Prostate gland (tissue), 2 donors: ENCODE data around the gene DCST2. TPM values are rescaled to one million over a fixed set of nuclear protein-coding genes. Genes with fewer than 3 reads are reported as not detected.

Experiments used
- DNase-seq: peaks from one replicate; pipeline ENCODE4 v3.0.0-alpha.2; 2019; ENCODE audit warnings: low spot score
- H3K27ac ChIP-seq, 2 donors: fragments of 200-600 bp; sonication (generic); 2 replicates each; pipeline ENCODE4 v1.5.1; 2017 to 2019
- H3K27me3 ChIP-seq: fragments of 200-600 bp; sonication (generic); replicated peaks from 2 replicates; pipeline ENCODE4 v1.5.1; 2019; ENCODE audit not compliant: insufficient read depth
- H3K36me3 ChIP-seq, 2 donors: fragments of 200-600 bp; sonication (generic); 1 replicate in 1 of 2; 2 replicates in 1 of 2; pipeline versions ENCODE4 v1.5.1 to v1.8.1; 2017 to 2019
- H3K4me1 ChIP-seq: fragments of 200-600 bp; sonication (generic); replicated peaks from 2 replicates; pipeline ENCODE4 v1.5.1; 2019
- H3K4me3 ChIP-seq, 2 donors: fragments of 200-600 bp; sonication (generic); 2 replicates each; pipeline ENCODE4 v1.5.1; 2017 to 2019
- H3K9me3 ChIP-seq: fragments of 200-600 bp; sonication (generic); 2 replicates; pipeline ENCODE4 v1.5.1; 2017
- POLR2A ChIP-seq: fragments of 450-650 bp; IDR thresholded peaks from one replicate; pipeline ENCODE4 v1.6.1; 2016; ENCODE audit warnings: antibody characterized with exemption, mild to moderate bottlenecking
- POLR2AphosphoS5 ChIP-seq: sonication (generic); formaldehyde crosslinking; IDR thresholded peaks from one replicate; pipeline ENCODE4 v1.6.1; 2017; ENCODE audit warnings: antibody characterized with exemption
- WGBS: methylation state at CpG from one replicate; pipeline ENCODE4 v1.1.5; 2018; 5-methylcytosine and 5-hydroxymethylcytosine counted together
- intact Hi-C: fragments of 100-400 bp; cut with DNase I; formaldehyde crosslinking; loops from one replicate; pipeline ENCODE4 v1.14.2; 2022
- total RNA-seq, 2 donors: library from RNA; depleted of rRNA; stranded (reverse); fragments of >200 nt; gene quantifications; one replicate each; pipeline ENCODE4 v1.1.0, GENCODE V29; 2016
- TF ChIP-seq, protein P1 (sequence below), 4 experiments: fragments of 200-600 bp in 2 of 4; fragments of 450-650 bp in 2 of 4; sonication (generic) in 2 of 4; IDR thresholded peaks; 1 replicate in 3 of 4; 2 replicates in 1 of 4; pipeline ENCODE4 v1.5.1; 2016 to 2019; ENCODE audit warnings: antibody characterized with exemption in 4 of 4, mild to moderate bottlenecking in 2 of 4, moderate library complexity in 2 of 4

DCST2 gene
- total RNA-seq, 2 donors from 2014 or later = 2.3 to 5.3 TPM

- WGBS = 58% methylated on average over 4 of the region's 4 CpGs
- Histone ChIP-seq H3K4me3 (no peak overlapping the region), H3K27me3 (no peaks in the 10 kb centered on the region), H3K27ac (no peak overlapping the region), H3K9me3 (no peaks in the 10 kb centered on the region), H3K4me1 (peaks cover 38% of the 10 kb centered on the region), H3K36me3 (no peaks in the 10 kb centered on the region)
- no peak for DNase-seq
- intact Hi-C loops = no loop called here
- TF ChIP-seq POLR2A = no peak
These were observed 44.3 kb upstream of the DCST2 start for GRCh38 chr1:155077758-155078445.

DNA sequence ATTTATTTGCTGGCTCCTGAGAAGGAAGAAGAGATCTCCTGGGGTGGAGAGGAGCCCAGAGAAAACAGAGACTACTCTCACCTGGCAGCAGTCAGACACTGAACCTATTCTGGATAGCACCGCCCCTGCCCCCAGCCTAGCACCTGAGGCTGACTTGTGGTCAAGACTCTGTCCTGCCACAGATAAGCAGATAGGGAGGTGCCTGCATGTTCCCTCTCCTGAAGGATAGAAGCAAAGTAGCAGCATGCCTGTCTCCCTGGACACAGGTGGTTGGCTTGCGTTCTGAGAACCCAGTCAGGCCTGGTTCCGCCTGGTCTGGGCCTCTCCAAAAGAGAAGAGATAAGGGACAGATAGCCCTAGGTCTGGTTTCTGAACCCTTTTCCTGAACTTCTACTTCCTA, 43.8 kb upstream of the DCST2 start:
- TF ChIP-seq POLR2AphosphoS5 = no peak
- 79% methylated on average over 3 of the region's 3 CpGs for WGBS
- Histone ChIP-seq H3K4me1 (peaks cover 33% of the 10 kb centered on the region), H3K4me3 (no peak overlapping the region), H3K9me3 (no peaks in the 10 kb centered on the region), H3K27ac (no peak overlapping the region), H3K36me3 (no peaks in the 10 kb centered on the region), H3K27me3 (no peaks in the 10 kb centered on the region)
- intact Hi-C loops = no loop called here
- DNase-seq = no peak

- H3K4me3 ChIP-seq = no peak overlapping the region
- no peak for DNase-seq
- intact Hi-C loops = no loop called here
- peaks cover 25% of the 10 kb centered on the region for H3K4me1 ChIP-seq
- H3K27ac ChIP-seq = no peak overlapping the region
- 89% methylated on average over 1 of the region's 1 CpG for WGBS
- TF ChIP-seq POLR2AphosphoS5 = no peak
- TF ChIP-seq, protein P1, sequence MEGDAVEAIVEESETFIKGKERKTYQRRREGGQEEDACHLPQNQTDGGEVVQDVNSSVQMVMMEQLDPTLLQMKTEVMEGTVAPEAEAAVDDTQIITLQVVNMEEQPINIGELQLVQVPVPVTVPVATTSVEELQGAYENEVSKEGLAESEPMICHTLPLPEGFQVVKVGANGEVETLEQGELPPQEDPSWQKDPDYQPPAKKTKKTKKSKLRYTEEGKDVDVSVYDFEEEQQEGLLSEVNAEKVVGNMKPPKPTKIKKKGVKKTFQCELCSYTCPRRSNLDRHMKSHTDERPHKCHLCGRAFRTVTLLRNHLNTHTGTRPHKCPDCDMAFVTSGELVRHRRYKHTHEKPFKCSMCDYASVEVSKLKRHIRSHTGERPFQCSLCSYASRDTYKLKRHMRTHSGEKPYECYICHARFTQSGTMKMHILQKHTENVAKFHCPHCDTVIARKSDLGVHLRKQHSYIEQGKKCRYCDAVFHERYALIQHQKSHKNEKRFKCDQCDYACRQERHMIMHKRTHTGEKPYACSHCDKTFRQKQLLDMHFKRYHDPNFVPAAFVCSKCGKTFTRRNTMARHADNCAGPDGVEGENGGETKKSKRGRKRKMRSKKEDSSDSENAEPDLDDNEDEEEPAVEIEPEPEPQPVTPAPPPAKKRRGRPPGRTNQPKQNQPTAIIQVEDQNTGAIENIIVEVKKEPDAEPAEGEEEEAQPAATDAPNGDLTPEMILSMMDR (IDR thresholded peaks at IDR 0.05) = no peak
- H3K36me3 ChIP-seq = no peaks in the 10 kb centered on the region
- no peaks in the 10 kb centered on the region for H3K27me3 ChIP-seq
- H3K9me3 ChIP-seq = no peaks in the 10 kb centered on the region
These were observed 42.8 kb upstream of the DCST2 start for GRCh38 chr1:155076371-155076770.

GRCh38 chr1:155075535-155075934, 42.0 kb upstream of the DCST2 start:
- TF ChIP-seq POLR2A (no peak), POLR2AphosphoS5 (no peak)
- TF ChIP-seq, protein P1 (IDR thresholded peaks at IDR 0.05) = no peak
- no peaks in the 10 kb centered on the region for H3K9me3 ChIP-seq
- no peaks in the 10 kb centered on the region for H3K36me3 ChIP-seq
- WGBS = 44% methylated on average over 5 of the region's 5 CpGs
- peaks cover 20% of the 10 kb centered on the region for H3K4me1 ChIP-seq
- DNase-seq = no peak
- H3K27me3 ChIP-seq = no peaks in the 10 kb centered on the region
- intact Hi-C loops = no loop called here
- no peak overlapping the region for H3K27ac ChIP-seq
- no peak overlapping the region for H3K4me3 ChIP-seq

DNA sequence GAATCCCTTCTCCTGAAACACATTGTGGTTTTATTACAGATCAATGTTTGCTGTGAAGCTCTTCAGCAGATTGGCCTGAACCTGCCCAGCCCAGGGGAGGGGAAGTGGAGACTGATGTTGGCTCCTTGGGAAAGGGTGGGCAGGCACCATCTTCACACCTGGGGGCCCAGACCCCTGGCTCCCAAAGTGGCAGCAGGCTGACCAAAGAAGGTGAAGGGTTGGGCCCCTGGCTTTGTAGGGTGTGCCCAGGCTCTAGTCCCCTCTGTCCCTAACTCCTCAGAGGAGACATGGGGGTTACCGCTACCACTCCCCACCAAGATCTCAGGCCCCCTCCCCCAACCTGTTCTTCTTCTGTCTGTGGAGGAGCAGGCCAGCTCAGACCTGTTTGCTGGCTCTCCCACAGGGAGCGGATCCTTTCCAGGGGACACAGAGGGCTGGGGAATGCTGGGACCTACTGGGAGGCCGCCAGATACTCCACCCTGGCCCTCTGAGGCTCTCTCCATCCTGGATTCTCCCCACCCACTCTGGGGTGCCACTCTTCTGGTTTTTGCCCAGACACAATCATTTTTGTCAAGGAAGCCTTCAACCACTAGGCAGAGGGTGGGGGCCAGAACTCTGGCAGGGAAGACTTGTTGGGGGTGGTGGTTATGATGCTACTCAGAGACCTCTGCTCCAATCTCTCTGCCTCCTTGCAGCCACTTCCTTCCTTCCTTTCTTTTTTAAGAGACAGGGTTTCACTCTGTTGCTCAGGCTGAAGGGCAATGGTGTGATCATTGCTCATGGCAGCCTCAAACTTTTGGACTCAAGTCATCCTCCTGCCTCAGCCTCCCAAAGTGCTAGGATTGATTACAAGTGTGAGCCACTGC, 40.0 kb upstream of the DCST2 start:
- H3K9me3 ChIP-seq = no peaks in the 10 kb centered on the region
- TF ChIP-seq, protein P1 (IDR thresholded peaks at IDR 0.05) = no peak
- TF ChIP-seq POLR2A = no peak
- TF ChIP-seq POLR2AphosphoS5 = no peak
- intact Hi-C loops = no loop called here
- H3K4me3 ChIP-seq = no peak overlapping the region
- no peak overlapping the region for H3K27ac ChIP-seq
- no peaks in the 10 kb centered on the region for H3K27me3 ChIP-seq
- WGBS = 51% methylated on average over 3 of the region's 3 CpGs
- no peak for DNase-seq
- peaks cover 10% of the 10 kb centered on the region for H3K4me1 ChIP-seq
- no peaks in the 10 kb centered on the region for H3K36me3 ChIP-seq
